Activated CD4-positive, alpha-beta T cell treated with anti-CD3 and anti-CD28 coated beads for 1 hour (primary cell): ENCODE results near the gene PHACTR3.

ENCODE experiments used
- DNase-seq: peaks from one replicate; pipeline ENCODE4 v3.0.0-alpha.2; 2020

PHACTR3 gene

GRCh38 chr20:59782986-59783640, 178.8 kb downstream of the PHACTR3 start:
- no peak for DNase-seq

DNA sequence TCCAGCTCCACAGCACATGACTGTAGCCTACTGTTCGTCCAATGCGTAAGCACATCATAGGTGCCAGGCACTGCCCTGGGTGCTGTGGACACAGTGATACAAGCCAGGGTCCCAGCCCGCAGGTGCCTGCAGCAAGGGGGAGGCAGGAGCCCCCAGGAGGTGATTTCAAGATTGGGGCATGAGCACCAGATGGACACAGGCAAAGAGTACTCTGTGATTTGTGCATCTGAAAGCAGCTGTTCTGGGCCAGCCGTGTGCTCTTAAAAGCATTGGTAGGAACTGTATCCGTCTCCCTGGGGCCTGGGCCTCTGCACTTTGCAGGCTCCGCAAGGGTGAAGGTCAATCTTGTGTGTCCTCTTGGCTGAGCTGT, 179.3 kb downstream of the PHACTR3 start:
- DNase-seq: no peak

DNA sequence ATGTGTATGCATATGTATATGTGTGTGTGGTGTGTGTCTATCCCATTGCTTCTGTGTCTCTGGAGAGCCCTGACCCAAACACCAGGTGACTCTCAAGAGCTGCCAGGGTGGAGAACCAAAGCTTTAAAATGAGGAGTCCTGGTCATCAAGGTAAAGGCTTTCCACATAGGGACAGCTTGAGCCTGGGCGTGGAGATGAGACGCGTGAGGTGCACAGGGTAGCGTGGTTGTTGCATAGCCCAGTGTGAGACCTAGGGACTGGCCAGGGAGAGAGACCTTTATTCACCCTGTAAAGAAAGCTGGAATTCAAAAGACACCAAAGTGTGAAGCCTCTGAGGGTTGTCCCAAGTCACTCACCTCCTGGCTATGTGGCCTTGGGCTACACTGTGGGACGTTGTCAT, 180.0 kb downstream of the PHACTR3 start:
- no peak for DNase-seq

- DNase-seq: no peak
Observed at GRCh38 chr20:59784791-59785668, 180.7 kb downstream of the PHACTR3 start.

GRCh38 chr20:59785669-59785959, 181.3 kb downstream of the PHACTR3 start:
- no peak for DNase-seq

DNA sequence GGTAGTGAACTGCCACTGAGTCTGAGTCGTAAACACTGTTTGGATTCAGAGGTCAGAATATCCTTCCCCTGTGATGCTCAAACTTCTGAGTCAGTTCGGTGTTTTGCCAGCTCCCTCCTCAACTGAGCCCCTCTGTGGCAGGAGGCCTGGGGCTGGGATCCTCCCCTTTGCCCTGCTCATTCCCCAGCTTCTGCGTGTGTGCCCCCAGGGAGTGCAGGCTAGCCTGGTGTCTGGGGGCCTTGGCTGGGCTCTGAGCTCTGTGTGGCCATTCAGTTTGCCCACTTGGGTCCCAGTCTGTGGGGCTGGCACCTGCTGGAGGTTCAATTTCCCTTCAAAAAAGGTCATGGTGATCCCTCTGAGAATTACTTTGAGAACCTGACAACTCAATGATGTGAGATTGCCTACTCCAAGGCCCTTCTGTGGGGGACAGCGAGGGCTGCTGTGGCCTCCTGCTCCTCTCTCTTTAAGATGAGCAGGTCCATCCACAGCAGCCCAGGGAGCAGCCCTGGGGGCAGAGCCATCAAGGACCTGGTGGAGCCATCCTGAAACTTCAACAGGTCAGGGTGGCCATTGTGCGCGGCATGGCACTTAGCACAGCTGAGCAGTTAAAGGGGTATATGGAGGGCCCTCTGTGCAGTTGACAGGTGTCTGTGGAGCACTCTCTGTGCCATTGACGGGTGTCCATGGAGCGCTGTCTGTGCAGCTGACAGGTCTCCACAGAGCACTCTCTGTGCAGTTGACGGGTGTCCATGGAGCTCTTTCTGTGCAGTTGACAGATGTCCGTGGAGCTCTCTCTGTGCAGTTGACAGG, 181.9 kb downstream of the PHACTR3 start:
- no peak for DNase-seq

DNA sequence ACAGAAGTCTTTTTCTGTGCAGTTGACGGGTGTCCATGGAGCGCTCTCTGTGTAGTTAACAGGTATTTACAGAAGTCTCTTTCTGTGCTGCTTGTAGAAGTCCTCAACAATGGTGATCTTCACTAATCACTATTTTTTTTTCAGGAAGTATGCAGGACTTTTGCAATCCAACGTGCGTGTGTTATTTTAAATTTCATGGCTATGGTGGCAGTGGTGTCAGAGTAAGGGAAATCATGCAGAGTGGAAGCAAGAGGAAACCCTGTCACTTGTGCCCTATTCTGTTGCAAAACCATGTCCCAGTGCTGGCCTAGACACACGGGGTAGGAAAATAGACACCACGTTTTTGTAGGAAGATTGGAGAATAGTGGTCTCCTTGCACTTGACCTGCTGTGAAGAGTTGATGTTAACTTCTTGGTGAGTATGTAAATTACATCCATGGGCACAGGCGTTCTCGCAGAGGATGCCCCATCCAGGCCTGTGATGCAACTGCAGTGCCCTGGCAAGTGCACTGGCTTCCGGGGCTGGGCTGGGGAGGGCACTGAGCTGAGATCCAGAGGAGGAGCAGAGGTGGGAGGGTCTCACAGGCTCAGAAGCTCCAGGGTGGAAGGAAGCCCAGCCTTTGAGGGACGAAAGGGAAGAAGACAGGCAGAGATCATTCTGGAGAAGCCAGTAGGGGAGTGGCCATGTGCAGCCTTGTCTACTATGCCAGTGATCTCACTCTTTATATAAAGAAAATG, 182.6 kb downstream of the PHACTR3 start:
- DNase-seq: no peak

DNA sequence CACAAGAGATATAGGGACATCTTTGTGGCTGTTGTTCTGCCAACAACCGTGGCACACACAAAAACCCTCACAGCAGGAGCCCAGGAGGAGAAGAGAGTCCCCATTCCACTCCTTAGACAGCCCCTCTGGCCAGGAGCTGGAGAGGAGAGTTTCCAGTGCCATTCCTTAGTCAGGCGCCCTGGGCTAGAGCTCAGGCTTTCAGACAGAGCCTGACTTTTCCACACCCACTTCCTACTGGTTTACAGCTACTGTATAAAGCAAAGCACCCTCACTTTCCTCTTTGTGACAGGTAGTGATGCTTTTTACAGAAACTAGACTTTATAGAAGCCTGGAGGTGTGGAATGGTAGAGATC, 183.2 kb downstream of the PHACTR3 start:
- no peak for DNase-seq

GRCh38 chr20:59788196-59788735, 183.9 kb downstream of the PHACTR3 start:
- no peak for DNase-seq

DNA sequence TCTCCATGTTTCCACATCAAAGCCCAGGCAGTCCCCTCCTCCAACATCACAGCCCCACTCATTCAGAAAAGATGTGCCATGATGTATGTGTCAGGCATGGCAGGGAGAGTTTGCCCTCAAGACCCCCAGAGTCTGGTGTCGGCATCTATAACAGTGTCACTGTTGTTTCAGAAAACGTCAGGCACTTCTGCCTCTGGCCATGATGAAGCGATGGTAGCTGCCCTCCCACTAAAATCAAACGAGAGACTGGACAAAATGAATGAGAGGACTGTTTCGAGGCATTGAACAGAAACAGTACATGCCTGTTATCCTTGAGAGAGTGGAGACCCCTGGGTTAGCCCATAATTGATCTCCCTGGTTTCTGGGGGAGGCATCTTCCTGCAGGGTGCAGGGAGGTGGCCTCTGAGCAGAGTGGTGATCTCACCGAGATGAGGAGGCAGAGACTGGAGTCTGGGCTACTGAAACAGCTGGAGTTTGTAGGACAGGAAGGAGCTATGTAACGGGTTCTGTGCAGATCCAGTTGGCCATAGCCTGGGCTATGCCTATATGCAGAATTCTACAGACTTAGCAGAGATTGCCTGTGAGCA, 184.6 kb downstream of the PHACTR3 start:
- DNase-seq: no peak

DNA sequence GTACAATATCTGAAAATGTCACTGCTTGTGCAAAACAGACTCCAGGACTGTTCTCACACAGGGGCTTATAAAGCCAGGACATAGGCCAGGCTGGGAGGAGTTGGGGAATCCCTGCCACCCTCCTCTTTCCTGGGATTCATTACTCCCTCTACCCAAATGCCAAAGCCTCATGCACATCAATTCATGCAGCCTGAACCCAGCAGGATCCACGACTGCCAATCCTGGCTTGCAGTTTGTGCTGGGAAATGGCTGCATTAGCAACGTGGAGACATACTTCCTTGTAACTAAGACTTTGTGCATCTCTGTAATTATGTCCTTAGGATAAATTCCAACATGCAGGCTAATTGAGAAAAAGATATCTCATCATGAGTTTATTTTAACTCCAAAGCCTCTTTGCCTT, 185.3 kb downstream of the PHACTR3 start:
- no peak for DNase-seq

DNA sequence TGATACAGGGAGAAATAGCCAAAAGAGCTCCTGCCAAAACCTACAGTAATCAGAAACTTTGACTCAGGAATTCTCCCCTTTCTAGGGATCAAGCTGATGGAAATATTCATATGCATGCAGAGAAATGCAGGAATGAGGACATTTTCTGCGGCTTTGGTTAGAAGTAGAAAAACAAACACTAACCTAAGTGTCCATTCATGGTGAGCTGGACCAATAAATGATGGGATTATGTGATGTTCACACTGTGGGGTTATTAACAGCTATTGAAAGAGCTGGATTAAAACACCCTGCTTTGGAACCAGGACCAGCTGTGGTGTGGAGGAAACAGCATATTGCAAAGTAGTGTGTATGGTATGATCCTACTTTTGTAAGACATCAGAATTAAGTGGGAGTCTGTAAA, 186.0 kb downstream of the PHACTR3 start:
- DNase-seq: no peak

DNA sequence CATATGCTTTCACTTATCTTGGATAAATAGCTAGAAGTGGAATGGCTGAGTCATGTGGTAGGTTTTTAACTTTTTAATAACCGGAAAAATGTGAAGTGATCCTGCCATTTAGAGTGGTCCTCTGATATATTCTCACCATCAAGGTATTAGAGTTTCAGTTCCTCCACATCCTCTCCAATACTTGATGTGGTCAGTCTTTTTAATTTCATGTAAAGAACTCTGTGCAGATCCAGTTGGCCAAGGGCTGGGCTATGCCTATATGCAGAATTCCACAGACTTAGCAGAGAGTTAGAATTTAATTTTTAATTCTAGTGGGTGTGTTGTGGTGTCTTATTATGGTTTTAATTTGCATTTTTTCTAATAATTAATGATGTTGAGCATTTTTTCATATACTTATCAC, 188.0 kb downstream of the PHACTR3 start:
- DNase-seq: no peak

DNA sequence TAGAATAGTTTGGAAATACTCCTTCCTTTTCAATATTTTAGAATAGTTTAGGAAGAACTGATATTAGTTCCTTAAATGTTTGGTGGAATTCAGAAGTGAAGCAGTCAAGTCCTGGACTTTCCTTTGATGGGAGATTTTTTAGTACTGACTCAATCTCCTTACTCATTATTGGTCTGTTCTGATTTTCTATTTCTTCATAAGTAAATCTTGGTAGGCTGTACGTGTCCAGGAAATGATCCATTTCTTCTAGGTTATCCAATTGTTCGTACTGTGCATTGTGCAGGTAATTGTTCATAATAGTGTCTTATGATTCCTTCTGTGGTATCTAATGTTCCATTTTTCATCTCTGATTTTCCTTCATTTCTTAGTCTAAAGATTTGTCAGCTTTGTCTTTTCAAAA, 190.2 kb downstream of the PHACTR3 start:
- DNase-seq: no peak

GRCh38 chr20:59800309-59800708, 196.0 kb downstream of the PHACTR3 start:
- DNase-seq: no peak

DNA sequence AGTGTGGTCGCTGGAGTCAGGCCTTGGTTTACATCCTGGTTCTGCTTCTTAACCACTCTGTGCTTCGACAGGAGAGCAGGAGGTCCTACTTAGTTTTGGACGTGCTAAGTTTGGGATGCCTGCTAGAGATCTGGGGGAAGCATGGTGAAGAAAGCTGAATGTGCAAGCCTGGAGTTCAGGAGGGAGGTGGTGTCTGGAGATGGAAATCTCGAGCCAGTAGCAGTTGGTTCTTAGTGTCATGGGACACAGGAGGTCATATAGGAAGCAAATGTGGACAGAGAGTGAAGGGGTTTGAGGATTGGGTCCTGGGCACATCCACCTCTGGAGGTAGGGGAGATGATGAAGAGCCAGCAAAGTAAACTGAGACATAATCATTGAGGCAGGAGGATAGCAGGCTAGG, 197.7 kb downstream of the PHACTR3 start:
- no peak for DNase-seq

- no peak for DNase-seq
Observed at GRCh38 chr20:59802471-59803221, 198.3 kb downstream of the PHACTR3 start.

- no peak for DNase-seq
Observed at GRCh38 chr20:59804347-59804746, 200.0 kb downstream of the PHACTR3 start.

DNA sequence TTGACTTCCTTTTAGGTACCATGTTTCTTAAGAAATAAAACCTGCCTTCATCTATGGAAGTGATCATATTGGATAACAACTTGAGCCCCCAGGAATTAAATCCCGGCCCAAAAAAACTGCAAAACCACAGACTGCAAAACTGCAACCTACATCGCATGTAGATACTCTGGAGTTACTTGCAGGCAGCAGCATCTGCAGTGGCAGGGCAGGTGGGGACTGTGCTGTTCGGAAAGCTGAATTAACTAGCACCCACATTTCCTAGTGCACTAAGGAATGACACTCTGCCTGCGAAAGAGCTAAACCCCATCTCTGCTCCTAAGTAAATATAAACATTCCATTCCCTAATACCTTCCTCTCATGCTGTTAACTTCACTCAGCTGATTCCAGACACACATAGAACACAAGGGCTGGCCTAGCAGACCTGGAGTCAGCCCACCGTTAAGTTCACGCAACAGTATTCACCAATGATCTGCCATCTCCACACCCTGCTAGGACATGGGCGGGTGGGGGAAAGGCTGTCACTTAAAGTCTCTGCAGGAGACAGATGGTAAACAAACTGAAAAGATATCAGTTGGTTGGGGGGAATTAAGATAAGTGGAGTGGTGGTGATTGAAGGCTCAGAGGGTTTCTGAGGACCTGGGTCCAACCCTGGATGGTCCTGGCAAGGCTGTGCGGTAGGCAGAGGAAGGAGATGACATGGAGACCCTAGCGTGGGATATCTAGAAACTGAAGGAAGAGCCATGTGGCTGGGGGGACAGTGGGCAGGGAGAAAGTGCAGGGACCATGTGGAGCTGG, 200.7 kb downstream of the PHACTR3 start:
- DNase-seq: no peak

DNA sequence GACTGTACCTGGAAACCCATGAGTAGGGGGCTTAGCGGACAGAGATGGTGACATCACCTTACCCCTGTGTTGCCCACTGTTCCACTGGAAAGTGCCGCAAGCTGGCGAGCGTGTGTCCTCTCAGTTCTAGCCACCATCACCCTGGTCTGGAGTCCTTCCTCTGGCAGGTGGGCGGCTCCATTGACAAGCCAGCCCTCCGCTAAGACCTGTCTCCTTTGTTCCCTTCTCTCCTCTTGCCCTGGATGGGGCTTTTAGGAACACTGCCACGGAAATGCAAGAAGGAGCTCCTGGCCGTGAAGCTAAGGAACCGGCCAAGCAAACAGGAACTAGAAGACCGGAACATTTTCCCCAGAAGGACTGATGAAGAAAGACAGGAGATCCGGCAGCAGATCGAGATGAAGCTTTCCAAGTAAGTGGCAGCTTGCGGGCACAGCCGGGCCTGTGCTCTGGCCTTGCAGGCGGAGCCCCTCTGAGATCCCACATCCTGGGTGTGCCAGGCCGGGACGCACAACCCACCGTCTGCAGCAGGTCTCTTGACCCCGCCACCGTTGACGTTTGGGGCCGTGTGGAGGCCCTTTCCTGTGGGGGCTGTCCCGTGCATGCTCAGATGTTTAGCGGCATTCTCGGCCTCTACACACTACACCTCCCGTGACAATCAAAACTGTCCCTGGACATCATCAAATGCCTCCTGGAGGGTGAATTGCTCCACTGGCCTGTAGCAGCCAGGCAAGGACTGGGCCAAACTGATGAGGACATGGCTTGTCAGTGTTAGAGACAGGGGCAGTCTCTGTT, 201.6 kb downstream of the PHACTR3 start:
- no peak for DNase-seq
